ENCODE data around the gene NSDHL.

The NSDHL gene

DNA sequence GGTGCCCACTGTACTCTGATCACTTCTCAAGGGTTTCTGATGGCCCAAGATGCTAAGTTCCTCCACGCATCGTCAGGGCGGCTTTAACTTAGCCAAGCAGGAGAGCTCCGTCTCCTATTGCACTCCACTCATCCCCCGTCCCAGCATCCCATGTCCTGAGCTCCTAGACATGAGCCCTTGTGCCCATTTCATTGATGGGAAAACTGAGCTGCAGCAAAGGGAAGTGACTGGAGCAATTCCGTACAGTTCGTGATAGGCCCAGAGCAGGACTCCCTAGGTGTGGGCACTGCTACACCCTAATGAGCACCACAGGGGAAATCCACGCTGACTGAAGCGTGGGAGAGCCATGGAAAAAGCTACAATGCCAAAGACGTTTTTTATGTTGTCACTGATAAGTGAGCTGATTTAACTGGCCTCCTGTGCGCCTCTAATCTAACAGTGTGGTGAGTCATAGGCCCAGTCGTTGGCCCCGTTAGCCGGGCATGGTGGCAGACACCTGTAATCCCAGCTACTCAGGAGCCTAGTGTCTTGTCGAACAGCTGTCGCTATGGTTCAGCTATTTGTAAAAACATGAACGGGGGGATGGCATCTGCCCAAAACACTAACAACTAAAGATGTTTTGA lies 14.9 kb downstream of the NSDHL start:
- no peak for DNase-seq

GRCh38 chrX:152847281-152847680 lies 16.4 kb downstream of the NSDHL start:
- DNase-seq, result no peak

DNA sequence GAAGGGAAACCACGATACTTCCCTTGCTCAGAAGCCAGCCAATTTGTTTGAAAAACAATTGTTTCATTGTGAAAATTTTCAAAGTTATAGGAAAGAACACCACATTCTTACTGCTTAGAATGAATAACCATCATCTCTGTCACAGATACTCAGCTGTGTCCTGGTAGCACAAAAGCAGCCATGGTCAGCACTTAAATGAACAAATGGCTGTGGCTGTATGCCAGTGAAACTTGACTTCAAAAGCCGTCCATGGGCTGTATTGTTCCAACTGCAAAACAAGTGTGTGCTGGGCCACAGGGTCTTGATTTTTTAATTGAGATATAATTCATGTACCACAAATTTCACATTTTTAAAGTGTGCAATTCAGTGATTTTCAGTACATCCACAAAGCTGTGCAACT lies 19.6 kb downstream of the NSDHL start:
- DNase-seq, result no peak

- DNase-seq, result no peak
Observed at GRCh38 chrX:152853986-152854385, 23.1 kb downstream of the NSDHL start.

DNA sequence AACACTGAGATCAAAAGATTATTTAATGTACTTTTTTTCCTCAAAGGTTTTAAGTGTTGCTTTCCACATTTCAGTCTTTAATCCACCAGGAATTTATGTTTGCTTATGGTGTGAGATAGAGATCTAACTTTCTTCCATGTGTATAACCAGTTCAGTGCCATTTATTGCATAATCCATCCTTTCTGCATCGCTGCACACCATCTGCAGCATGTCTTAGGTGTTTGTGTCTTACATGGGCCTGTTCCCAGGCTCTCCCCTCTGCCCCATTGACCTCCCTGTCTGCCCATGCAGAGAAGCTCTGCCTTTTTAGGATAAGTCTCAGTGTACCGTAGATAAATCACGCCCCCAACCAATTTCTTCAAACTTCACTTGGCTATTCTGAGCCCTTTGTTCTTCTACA lies 30.3 kb downstream of the NSDHL start:
- DNase-seq, result no peak

DNA sequence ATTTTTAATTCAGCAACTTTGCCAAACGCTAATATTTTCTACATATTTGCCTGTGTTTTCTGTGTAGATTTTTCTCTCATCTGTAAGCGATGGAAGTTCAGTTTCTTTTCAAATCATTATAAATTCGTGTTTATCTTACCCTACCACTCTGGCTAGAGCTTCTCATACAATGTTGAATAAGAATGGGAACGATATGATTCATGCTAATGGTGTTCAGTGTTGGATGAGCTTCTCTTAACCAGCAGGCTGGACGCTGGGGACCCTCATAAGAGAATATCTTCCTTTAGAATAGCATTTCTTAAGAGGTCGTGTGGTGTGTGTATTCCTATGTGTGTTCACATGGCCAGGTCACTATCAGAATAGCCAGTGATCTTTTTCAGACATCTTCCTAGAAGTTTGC lies 31.0 kb downstream of the NSDHL start:
- no peak for DNase-seq

DNA sequence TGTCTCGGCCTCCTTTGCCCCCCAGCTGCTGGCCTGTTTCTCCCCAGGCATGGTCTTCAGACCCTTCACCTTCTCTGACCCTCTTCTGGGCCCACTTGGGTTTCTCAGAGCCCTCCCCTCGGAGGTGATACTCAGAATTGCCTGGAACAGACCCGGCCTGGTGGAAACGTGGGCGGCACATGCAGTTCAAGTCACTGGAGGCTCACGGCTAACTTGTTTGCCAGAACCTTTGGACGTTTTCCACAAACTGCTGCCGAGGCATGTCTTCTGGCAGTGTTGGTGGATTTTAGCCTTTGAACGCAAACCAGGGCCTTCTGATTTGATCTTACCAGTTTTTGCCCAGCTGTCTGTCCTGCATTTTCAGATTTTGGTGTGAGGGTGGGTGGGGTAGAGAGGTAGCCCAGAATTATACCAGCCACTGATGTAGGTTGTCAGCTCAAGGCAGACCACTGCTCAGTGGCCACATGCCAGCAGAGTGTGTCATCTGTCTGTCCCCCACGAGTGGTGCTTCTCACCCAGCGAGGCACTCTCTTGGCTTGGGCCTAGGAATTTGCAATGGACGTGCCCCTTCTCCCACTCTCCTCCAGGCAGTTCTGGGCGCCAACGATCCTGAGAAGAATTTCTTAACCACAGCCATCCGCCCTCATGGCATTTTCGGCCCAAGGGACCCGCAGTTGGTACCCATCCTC lies 34.5 kb downstream of the NSDHL start:
- no peak for DNase-seq

DNA sequence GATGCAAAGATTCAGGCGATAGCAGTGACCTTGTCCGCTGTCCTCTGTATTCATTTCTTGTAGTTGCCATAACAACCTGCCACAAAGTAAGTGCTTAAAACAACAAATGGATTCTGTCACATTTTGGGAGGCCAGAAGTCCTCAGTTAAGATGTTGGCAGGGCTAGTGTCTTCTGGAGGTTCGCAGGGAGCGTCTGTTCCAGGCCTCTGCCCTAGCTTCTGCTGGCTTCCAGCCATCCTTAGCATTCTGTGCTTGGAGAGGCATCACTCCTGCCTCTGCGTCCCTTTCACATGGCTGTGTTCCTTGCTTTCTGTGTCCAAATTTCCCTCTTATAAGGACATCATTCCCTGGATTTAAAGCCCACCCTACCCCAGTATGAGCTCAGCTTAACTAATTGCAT lies 35.5 kb downstream of the NSDHL start:
- no peak for DNase-seq

- no peak for DNase-seq
Observed at GRCh38 chrX:152869972-152870371, 39.1 kb downstream of the NSDHL start.

GRCh38 chrX:152871260-152871659 lies 40.4 kb downstream of the NSDHL start:
- no peak for DNase-seq

- DNase-seq, result no peak
Observed at GRCh38 chrX:152872522-152872921, 41.7 kb downstream of the NSDHL start.

- DNase-seq, result no peak
Observed at GRCh38 chrX:152873361-152873760, 42.5 kb downstream of the NSDHL start.

DNA sequence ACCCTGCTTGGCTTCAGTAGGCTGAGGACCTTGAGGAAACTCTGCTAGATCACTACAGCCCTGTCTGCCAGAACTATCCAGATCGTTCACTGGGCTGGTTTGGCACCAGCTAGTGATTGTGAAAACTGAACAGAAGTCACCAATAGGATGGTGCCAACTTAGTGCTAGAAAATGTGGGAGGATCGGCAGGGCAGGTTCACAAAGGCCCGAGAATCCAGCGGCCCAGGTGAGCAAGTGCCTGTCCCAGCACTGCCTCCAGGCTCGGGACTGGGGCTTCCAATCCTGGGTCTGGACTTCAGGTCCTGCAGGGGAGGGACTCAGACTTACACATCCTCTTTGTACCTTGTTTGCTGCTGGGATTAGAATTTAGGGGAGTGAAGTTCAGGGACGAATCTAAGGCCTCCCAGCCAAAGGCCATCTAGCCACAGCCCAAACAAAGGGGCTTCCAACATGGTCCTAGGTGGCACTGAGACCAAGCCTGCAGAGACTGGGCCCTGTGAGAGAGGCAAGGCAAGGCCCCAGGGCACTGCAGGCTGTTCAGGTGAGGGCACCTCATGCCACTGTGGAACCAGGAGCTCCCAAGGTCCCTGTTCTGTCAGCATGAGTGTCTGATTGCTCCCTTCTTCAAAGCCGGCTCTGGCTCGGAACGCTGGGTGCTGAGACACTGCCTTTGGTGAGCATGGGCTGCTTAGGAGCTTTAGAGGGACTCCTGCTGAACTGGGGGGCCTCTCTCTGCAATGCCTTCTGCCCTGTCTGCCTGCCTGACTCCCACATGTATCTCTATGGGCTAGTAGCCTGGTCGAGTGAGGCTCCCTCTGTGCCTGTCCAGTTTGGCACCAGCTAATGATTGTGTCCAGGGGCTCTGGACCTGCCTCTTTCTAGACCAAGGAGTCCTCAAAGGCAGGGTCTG lies 46.3 kb downstream of the NSDHL start:
- DNase-seq, result no peak

- no peak for DNase-seq
Observed at GRCh38 chrX:152878976-152879755, 48.3 kb downstream of the NSDHL start.

GRCh38 chrX:152881289-152881688 lies 50.4 kb downstream of the NSDHL start:
- no peak for DNase-seq

- no peak for DNase-seq
Observed at GRCh38 chrX:152884171-152884570, 53.3 kb downstream of the NSDHL start.

DNA sequence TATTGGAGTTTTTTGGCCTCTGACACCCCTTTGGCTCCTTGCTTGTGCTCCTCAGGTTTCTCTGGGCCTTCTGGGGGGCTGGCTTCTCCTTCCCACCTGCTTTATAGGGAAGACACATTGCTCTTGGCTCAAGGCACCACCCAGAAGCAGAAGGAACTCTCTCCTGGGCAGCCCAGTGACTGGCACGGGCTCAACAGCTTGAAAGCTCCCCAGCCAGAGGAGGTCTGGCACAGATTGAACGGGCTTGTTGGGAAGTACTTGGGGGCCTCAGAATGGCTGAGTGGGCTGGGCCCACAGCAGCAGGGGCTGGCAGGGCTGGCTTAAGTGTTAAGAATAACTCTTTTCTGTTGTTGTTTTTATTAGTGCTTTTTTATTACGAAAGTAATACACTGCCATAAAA lies 55.9 kb downstream of the NSDHL start:
- no peak for DNase-seq

GRCh38 chrX:152892499-152892898 lies 61.6 kb downstream of the NSDHL start:
- DNase-seq, result no peak

GRCh38 chrX:152892999-152893891 lies 62.4 kb downstream of the NSDHL start:
- no peak for DNase-seq

DNA sequence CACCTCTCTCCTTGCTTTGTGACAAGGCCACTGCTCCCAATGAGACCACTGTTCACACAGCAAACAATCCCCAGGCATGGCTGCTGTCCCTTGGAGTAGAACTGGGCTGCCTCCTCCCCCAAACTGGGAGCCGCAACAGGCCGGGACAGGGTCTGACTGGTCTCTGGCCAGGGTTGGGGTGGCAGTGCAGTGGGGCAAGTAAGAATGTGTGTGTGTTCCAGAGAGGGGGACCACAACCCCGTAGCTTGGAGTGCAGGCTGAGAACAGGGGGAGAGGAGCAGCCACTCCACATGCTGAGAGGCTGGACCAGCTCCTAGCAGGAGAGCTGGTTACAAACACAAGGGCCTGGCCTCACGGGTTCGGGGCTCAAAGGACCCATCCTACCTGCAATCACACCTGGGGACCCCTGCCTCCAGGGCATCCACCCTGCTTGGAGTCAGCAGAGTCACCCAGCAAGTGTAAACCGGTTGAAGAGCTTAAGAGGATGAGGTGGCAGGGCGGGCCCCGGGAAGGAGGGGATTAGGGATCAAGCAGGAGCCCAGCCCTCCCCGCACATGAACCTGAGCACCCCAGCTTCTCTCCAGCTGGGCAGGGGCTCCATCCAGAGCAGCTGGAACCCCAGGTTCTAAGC lies 63.2 kb downstream of the NSDHL start:
- no peak for DNase-seq

DNA sequence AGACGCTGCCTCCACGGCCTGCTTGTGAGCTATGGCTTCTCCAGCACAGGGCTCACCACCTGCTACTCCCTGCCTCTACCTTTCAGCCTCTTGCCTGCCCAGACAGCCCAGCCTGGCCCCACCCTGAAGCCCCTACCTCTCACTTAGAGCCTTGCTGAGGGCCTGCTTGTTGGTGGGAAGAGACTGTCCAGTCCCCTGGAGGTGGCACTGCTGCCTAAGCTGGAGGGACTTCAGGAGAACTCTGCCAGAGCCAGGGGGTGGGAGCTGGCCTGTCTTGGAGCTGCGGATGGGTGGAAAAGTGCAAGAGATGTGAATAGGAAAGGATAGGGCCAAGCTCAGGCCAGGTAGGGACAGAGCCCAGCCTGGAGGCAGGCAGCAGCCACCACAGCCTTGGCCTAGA lies 64.3 kb downstream of the NSDHL start:
- no peak for DNase-seq

Measured in stimulated activated CD4-positive, alpha-beta T cell treated with anti-CD3 and anti-CD28 coated beads, Interleukin-1b, Interleukin-23, amount 100 ng/mL, for 48 hours (primary cell).